Measurements from ENCODE around the gene PHKA2.

Gene PHKA2

GRCh38 chrX:18920566-18920965, 63.3 kb downstream of the PHKA2 start:
- DNase-seq = no peak

DNA sequence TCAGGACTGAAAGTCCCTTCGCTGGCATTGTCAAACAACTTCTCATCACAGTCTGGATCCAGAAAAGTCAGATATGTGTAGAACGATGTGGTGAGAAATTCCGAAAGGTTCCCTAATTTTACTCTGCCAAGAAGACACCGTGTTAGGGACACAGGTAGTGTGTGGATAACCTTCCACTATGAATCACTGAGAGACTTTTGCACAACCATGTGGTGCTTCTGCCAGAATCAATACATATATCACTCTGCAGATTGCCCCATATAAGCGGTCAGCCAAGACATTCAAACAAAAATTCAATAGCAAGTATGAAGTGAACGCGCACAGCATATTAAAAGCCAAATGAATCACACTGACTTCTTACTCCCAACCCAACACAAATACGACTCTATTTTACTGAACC, 63.8 kb downstream of the PHKA2 start:
- no peak for DNase-seq

DNA sequence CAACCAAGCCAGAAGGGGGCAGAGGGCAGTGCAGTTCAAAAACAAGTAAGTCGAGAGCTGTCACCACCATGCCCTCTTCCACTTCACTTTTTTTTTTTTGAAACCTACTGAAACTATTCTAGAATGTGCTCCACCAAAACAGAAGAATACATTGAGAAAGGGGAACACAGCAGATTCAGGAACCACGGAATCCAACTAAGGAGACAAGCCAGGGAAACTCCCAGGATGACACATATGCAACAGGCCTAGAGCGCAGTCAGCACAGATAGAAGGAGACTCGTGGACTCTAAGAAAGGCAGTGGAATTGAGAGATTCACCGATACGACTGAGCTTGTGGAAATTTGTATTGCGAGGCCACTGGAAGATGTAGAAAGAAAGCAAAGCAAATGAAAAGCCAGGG, 66.1 kb downstream of the PHKA2 start:
- no peak for DNase-seq

DNA sequence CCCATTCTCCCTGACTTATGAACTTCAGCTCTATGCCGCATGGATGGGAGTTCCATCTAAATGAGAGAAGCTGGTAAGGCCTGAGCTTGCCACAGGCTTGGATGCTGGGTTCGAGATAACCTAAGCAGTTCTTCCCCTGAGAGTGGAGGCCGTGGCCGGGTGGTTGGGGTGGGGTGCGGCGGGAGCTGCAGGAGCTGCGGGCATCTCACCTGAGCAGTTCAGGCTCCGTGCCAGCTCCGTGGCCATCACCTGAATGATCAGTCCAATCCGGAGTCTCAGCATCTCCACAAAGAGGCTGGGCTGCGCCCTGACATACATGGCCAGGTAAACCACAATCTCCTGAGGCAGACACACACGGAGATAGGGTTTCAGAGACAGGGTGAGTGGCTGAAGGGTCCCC, 77.6 kb downstream of the PHKA2 start:
- DNase-seq = no peak

DNA sequence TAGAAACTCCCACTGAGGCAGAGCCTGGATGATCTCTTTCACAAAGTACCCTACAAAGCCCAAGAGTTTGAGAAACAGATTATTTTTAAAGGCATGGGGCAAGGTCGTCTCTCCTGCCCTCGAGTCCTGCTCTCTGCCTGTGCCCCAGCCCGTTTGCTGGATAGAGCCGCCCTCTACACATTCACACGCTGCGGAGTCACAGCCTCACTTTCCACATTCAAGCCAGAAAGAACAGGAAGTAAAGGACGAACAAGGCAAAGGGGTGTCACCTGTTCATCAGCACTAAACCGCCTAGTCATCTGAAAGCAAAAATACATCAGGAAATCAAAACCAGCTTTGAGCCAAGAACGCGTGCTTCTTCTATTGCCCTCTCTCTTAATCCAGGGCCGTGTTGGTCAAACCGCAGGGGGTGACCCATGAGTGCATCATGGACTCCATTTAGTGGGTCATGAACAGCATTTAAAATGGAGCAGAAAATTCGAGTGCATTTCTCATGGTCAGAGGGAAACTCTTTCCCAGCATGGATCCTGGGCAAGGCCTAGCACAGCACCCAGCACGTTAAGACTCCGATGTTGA, 83.4 kb downstream of the PHKA2 start:
- no peak for DNase-seq

GRCh38 chrX:18899796-18900380, 84.0 kb downstream of the PHKA2 start:
- DNase-seq = no peak

DNA sequence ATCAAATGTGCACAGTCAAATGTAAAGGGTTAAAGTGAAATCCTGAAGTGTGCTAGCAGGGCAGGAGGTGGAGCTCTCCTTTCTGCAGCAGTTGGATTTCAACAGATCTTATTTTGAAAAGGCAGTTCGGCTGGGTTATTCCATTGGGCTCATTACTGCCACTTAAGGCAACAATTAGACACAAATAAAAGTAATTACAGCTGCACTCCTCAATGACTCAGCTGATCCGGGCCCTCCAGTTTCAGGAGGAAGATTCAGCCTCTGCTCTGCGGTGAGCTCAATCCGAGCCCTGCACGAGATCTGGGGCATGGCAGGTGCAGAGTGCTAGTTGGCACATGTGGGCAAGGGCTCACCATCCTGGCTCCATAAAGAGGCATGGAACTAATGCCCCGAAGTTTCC, 85.4 kb downstream of the PHKA2 start:
- DNase-seq = no peak

DNA sequence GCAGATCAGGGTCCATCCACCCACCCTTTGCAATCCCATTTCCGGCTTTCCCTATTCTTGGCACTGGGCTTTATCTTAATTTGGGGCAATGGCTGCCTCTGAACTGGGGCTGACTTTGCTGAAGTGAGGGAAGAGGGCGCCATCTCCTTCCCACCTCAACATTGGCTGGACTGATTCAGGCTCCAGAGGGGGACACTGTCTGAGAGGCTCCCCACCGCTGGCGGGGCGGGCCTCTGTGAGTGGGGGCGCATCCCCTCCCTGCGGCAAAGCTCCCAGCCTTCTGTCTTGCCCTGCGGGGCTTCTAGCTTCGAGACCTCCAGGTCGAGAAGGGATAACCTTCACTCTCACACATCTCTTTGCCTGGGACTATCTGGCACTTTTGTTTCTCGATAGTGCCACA, 85.8 kb downstream of the PHKA2 start:
- DNase-seq = no peak

- DNase-seq = no peak
Measured at GRCh38 chrX:18897611-18898010, 86.3 kb downstream of the PHKA2 start.

DNA sequence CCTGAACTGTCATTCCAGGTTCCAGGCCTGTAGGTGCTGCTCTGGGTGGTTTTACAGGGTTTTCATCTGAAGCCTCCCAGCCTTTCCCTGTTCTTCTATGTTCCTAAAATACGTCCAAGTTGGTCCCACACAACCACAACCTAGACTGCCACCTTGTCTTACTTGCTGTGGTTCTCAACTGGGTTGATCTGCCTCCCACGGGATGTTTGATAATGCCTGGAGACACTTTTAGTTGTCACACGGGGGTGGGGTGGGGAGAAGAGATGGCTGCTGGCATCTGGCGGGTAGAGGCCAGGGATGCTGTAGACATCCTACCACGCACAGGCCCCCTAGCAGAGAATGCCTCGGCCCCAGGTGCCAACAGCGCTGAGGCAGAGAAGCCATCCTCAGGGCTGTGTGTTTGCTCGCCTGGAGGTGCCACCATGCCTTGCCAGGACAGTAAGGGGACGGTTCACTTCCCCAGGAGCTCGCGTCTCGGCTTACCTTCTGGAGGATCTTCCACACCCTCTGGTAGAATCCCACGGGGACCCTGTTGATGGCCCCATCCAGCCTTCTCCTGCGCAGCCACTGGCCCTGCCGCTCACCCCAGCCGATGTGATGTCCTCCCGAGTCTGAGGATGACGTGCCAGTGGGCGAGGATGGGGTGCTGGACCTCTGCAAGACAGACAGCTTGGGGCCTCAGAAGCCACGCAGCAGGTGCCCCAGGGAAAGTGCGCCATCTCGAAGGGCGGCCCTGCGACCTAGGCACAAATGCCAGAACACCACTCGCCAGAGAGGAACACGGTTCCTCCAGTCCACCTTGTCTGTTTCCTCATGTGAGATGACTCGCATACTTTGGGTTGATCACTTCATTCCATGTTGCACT, 87.0 kb downstream of the PHKA2 start:
- DNase-seq = no peak

DNA sequence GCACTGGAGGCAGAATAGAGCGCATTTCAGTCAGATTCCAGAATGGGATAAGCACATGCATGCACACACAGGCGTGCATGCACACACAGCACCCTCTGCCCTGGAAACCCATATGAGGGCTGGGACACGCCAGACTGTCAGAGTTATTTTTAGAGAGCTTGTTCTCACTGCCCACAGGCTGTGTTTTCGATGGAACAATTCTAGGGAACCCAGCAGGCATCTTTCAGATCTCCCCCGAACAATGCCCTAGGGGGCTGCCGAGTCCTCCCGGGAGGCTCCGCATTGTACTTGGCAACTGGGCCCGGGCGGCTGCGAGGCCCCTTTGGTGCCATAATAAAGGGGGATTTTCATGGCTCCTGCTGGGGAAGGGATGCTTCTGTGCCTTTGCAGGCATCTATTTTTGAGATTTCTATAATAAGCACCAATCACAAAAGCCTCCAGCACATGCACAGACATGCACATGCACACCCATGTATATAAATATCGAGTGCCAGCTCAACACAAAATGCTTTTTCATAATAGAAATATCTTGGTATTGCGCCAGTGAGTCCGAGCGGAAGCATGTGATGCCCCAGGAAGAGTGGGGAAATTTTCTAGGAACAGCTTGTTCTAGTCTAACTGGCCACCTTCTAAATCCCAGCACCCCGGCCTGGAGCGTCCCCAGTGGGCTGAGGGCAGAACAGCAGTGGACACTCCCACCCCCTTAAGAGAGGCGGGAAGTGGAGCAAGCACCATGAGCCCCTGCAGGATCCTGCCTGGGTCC, 88.5 kb downstream of the PHKA2 start:
- DNase-seq = no peak

GRCh38 chrX:18894156-18894555, 89.8 kb downstream of the PHKA2 start:
- no peak for DNase-seq

GRCh38 chrX:18893536-18893935, 90.4 kb downstream of the PHKA2 start:
- no peak for DNase-seq

DNA sequence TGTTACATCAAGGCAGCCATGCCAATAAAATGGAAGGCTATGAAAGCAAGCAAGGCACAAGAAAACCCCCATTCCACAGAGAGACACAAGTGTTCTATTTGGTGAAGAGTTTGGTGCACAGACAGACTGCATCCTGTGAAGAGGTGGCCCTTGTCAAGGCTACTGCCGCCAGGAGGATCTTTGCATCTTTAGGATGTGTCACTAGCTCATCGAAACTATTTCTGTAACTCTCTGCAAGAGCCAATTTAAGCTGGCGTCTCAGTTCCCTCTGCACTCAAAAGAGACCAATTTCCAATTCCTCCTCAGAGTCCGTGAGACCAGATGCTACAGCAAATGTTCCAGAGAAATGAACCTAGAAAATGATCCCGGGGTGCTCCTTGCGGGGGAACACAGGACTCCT, 91.0 kb downstream of the PHKA2 start:
- no peak for DNase-seq

- no peak for DNase-seq
Measured at GRCh38 chrX:18891548-18891945, 92.4 kb downstream of the PHKA2 start.

GRCh38 chrX:18890724-18891547, 93.0 kb downstream of the PHKA2 start:
- no peak for DNase-seq

DNA sequence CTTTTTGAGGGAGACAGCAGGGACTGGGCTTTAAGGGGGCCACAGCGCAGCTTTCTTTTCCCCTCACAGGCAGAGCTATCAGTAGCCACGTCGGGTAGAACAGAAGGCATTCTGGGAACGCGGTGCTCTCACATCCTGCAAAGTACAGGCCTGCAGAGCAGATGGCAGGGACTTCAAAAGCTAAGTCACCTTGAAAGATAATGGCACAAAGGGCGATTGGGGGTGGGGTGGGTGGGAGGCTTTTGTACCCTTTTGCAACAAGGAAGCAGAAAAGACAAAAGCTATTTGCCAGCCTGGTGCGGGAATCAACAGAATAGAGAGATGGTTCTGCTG, 93.9 kb downstream of the PHKA2 start:
- DNase-seq = no peak

DNA sequence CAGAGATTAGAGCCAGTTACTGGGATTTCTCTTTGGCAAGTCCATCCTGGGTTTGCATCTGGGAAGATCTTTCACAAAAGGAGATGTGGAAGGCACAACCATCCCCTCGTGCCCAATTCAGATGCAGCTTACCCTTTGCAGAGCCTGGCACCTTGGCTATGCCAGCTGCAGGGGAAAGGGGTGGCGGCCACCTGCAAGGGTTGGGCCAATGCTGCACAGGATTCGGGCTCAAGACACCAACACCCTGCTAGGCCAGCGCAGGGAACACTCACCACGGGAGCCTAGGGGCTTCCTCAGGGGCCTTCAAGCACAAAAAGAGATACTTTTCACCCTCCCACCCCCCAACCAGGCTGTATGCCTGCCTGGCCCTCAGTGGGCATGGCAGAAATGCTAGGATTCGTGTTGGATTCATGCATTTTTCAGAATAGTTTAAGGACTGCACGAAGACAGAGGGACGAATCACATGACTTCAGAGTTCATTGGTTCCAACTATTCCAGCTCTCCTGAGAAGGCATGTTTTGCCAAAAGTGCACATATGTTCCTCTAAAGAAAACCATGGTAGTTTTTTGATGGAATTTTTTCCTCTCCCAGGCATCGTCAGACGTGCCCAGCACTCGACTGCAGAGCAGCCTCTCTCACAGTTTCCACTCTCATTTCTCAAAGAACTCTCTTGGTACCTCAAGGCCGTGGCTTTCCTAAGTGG, 94.4 kb downstream of the PHKA2 start:
- DNase-seq = no peak

DNA sequence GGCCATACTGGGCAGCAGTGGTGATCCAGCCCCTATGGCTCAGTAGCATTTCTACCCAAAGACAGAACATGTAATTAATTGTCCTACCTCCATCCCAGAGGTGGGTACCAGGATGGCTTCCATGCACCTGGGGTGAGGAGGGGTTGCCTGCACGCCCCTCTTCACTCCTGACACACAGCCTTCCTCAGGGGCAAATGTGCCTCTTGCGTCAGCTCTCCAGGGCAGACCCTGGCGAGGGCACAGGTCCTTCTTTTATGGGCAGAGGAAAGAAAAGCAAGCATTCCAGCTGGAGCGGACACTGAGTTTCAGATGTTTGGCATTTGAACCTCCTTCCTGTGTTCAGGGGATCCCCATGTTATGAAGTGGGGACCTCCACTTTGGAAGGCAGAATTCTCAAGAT, 95.6 kb downstream of the PHKA2 start:
- no peak for DNase-seq

DNA sequence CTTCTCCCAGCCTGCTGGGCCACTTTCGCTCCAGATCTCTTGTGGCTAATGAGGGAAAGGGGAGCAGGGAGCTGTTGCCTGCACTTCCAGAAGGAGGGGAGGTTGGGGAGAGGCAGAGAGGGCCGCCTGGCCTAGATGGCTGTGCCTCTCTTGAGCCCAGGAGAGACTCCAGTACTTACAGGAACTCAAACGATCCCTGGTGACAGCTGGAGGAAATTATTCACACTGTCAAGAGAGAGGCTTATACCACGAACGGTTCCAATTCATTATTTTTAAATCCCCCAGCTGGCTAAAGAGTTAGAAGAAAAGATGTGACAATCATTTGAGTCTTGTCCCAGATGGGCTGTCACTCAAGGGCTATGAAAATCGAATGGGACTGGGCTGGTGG, 96.1 kb downstream of the PHKA2 start:
- no peak for DNase-seq

GRCh38 chrX:18887177-18887824, 96.6 kb downstream of the PHKA2 start:
- DNase-seq = no peak

All from NCI-H2029 treated with DMSO at 0.1 percent for 48 hours (cell line).